ENCODE results near the gene GHR.

- TF ChIP-seq CTCF (IDR thresholded peaks at IDR 0.05 in 8 of 11, conservative IDR thresholded peaks at IDR 0.05 in 3 of 11), result no peak
- TF ChIP-seq POLR2AphosphoS5 (IDR thresholded peaks at IDR 0.05), result no peak
- no peak for TF ChIP-seq POLR2A (IDR thresholded peaks at IDR 0.05)
Observed at GRCh38 chr5:42672925-42673324, 249.7 kb downstream of the GHR start.

Data from spleen (tissue), 7 donors.